ENCODE measurements around the gene CCND1. TPM values are rescaled to one million over a fixed set of nuclear protein-coding genes. Genes with fewer than 3 reads are reported as not detected.

CCND1 gene
- total RNA-seq, 1 donor from 2014 or later: 85.0 TPM

- Histone ChIP-seq H3K27me3 (peaks cover 59% of the 10 kb centered on the region), H3K4me2 (peak overlapping the region; percentile 97), H3K9me3 (ENCODE audit: low read depth) (no peaks in the 10 kb centered on the region), H2AFZ (replicated peaks) (no peak overlapping the region), H3K4me3 (peak overlapping the region; percentile 54), H3K9ac (no peak overlapping the region), H3K79me2 (ENCODE audit: low read depth) (no peaks in the 10 kb centered on the region), H3K36me3 (no peaks in the 10 kb centered on the region), H3K27ac (no peak overlapping the region), H3K4me1 (peaks cover 47% of the 10 kb centered on the region), H4K20me1 (ENCODE audit: low read depth) (peaks cover 28% of the 10 kb centered on the region), H3F3A (ENCODE audit: low read depth) (peaks cover 56% of the 10 kb centered on the region)
- no peaks in the 10 kb centered on the region for H3K9me3 Mint-ChIP-seq
- peak overlapping the region; percentile 82 for H3K4me3 Mint-ChIP-seq
- no peak overlapping the region for H3K27ac Mint-ChIP-seq
- no peaks in the 10 kb centered on the region for H3K36me3 Mint-ChIP-seq
- DNase-seq (ENCODE audit: low spot score): peak; percentile 52
- H3K4me1 Mint-ChIP-seq: peaks cover 43% of the 10 kb centered on the region
- peak; percentile 96 for TF ChIP-seq EZH2 (IDR thresholded peaks at IDR 0.05)
- TF ChIP-seq CTCF (IDR thresholded peaks at IDR 0.05): no peak
- peak; percentile 97 for TF ChIP-seq EZH2phosphoT487 (IDR thresholded peaks at IDR 0.05)
- peaks cover 43% of the 10 kb centered on the region for H3K27me3 Mint-ChIP-seq (ENCODE audit: insufficient read depth, low read depth)
Measured at GRCh38 chr11:69702769-69703452, 62.0 kb downstream of the CCND1 start.

GRCh38 chr11:69703453-69703767 is 62.5 kb downstream of the CCND1 start:
- no peak for DNase-seq (ENCODE audit: low spot score)
- Histone ChIP-seq H3K4me3 (peak overlapping the region; percentile 48), H3K9ac (no peak overlapping the region), H3K36me3 (no peaks in the 10 kb centered on the region), H3K27ac (no peak overlapping the region), H3K4me2 (peak overlapping the region; percentile 97), H3K79me2 (ENCODE audit: low read depth) (no peaks in the 10 kb centered on the region), H3K27me3 (peaks cover 59% of the 10 kb centered on the region), H3F3A (ENCODE audit: low read depth) (peaks cover 56% of the 10 kb centered on the region), H2AFZ (replicated peaks) (no peak overlapping the region), H3K4me1 (peaks cover 47% of the 10 kb centered on the region), H4K20me1 (ENCODE audit: low read depth) (peaks cover 28% of the 10 kb centered on the region), H3K9me3 (ENCODE audit: low read depth) (no peaks in the 10 kb centered on the region)
- Mint-ChIP-seq H3K27me3 (ENCODE audit: insufficient read depth, low read depth) (peaks cover 43% of the 10 kb centered on the region), H3K27ac (no peak overlapping the region), H3K4me1 (peaks cover 41% of the 10 kb centered on the region), H3K4me3 (peak overlapping the region; percentile 82), H3K9me3 (no peaks in the 10 kb centered on the region), H3K36me3 (no peaks in the 10 kb centered on the region)
- TF ChIP-seq EZH2phosphoT487 (IDR thresholded peaks at IDR 0.05): peak; percentile 41
- no peak for TF ChIP-seq EZH2 (IDR thresholded peaks at IDR 0.05)

Other genes with a start within 250 kb of the CCND1 start
- 0.09 TPM in 1 of 2 replicates, not detected in the other for gene LINC01488, start 159.5 kb upstream of the CCND1 start, total RNA-seq (ENCODE audit: low replicate concordance)
- gene LTO1, start 34.2 kb downstream of the CCND1 start, total RNA-seq (ENCODE audit: low replicate concordance): 11.9 and 21.6 TPM in 2 replicates
- gene FGF19, start 62.9 kb downstream of the CCND1 start, total RNA-seq (ENCODE audit: low replicate concordance): 0.09 TPM in 1 of 2 replicates, not detected in the other
- 0.22 TPM in 1 of 2 replicates, not detected in the other for gene FGF4, start 134.2 kb downstream of the CCND1 start, total RNA-seq (ENCODE audit: low replicate concordance)
- gene FGF3, start 178.3 kb downstream of the CCND1 start, total RNA-seq (ENCODE audit: low replicate concordance): not detected in 2 replicates

All from neural progenitor cell (in vitro differentiated cells).